SK-N-SH (cell line): ENCODE data around the gene NTRK3. TPM values are rescaled to one million over a fixed set of nuclear protein-coding genes. Genes with fewer than 3 reads are reported as not detected.

Experiments
- CTCF ChIA-PET: fragments of 300-600, 350-600 bp; formaldehyde crosslinking; extraction: SDS; loops from one replicate; lab custom pipeline; 2021; lab: Yijun Ruan, JAX
- POLR2A ChIA-PET: fragments of 350-600 bp; sonication (Branson Sonifier 250); formaldehyde crosslinking; extraction: SDS; loops from one replicate; lab custom pipeline; 2020; ENCODE audit warnings: antibody characterized with exemption, inconsistent platforms; lab: Yijun Ruan, JAX
- DNase-seq: peaks from one replicate; pipeline ENCODE4 v3.0.0; 2012
- H2AFZ ChIP-seq: fragments of 200-600 bp; sonication (generic); 2 replicates; pipeline ENCODE4 v1.8.1; 2016; ENCODE audit warnings: antibody characterized with exemption, mild to moderate bottlenecking, low read depth
- H3F3A ChIP-seq: fragments of 200-600 bp; sonication (generic); replicated peaks from 2 replicates; pipeline ENCODE3; 2016; ENCODE audit warnings: antibody characterized with exemption, mild to moderate bottlenecking; ENCODE audit not compliant: insufficient read depth
- H3K27ac ChIP-seq, 2 experiments: fragments of 200-500 bp in 1 of 2; fragments of 200-600 bp in 1 of 2; sonication (Bioruptor generic) in 1 of 2; sonication (generic), shearing (Covaris generic) in 1 of 2; 2 replicates each; pipeline versions ENCODE4 v1.5.1 to v1.6.1; 2014 to 2016; ENCODE audit warnings: low read depth in 2 of 2, inconsistent platforms in 1 of 2, low read length in 1 of 2, mild to moderate bottlenecking in 1 of 2, mixed read lengths in 1 of 2
- H3K27me3 ChIP-seq: fragments of 200-600 bp; sonication (generic), shearing (Covaris generic); 2 replicates; pipeline ENCODE4 v1.6.1; 2016; ENCODE audit warnings: mixed run types; ENCODE audit not compliant: insufficient read depth
- H3K36me3 ChIP-seq, 2 experiments: fragments of 200-500 bp in 1 of 2; fragments of 200-600 bp in 1 of 2; sonication (Bioruptor generic) in 1 of 2; sonication (generic) in 1 of 2; replicated peaks in 1 of 2; 2 replicates each; pipeline versions ENCODE3 to v1.5.1; 2014 to 2016; ENCODE audit warnings: low read length in 1 of 2, mild to moderate bottlenecking in 1 of 2; ENCODE audit not compliant: insufficient read depth in 2 of 2, control insufficient read depth in 1 of 2
- H3K4me1 ChIP-seq, 2 experiments: fragments of 200-500 bp in 1 of 2; fragments of 200-600 bp in 1 of 2; sonication (Bioruptor generic) in 1 of 2; sonication (generic), shearing (Covaris generic) in 1 of 2; 2 replicates each; pipeline versions ENCODE4 v1.5.1 to v1.6.1; 2014 to 2016; ENCODE audit warnings: low read depth in 1 of 2, low read length in 1 of 2, mixed run types in 1 of 2; ENCODE audit not compliant: insufficient read depth in 2 of 2, control insufficient read depth in 1 of 2
- H3K4me2 ChIP-seq: fragments of 200-600 bp; sonication (generic), shearing (Covaris generic); 2 replicates; pipeline ENCODE4 v1.6.1; 2017; ENCODE audit warnings: mixed run types
- H3K4me3 ChIP-seq, 2 experiments: fragments of 200-500 bp in 1 of 2; fragments of 200-600 bp in 1 of 2; sonication (Bioruptor generic) in 1 of 2; sonication (generic), shearing (Covaris generic) in 1 of 2; 2 replicates each; pipeline versions ENCODE4 v1.5.1 to v1.8.1; 2014 to 2016; ENCODE audit warnings: low read depth in 2 of 2, inconsistent platforms in 1 of 2, low read length in 1 of 2, mild to moderate bottlenecking in 1 of 2, mixed read lengths in 1 of 2, moderate library complexity in 1 of 2
- H3K79me2 ChIP-seq: fragments of 200-600 bp; sonication (generic); 2 replicates; pipeline ENCODE4 v1.8.1; 2017; ENCODE audit warnings: mild to moderate bottlenecking; ENCODE audit not compliant: insufficient read depth
- H3K9ac ChIP-seq: fragments of 200-600 bp; sonication (generic); 2 replicates; pipeline ENCODE4 v1.6.1; 2017; ENCODE audit warnings: mixed run types
- H3K9me2 ChIP-seq: fragments of 200-600 bp; sonication (generic); 2 replicates; pipeline ENCODE4 v1.6.1; 2017; ENCODE audit warnings: mixed run types
- H3K9me3 ChIP-seq: fragments of 200-600 bp; sonication (generic); 2 replicates; pipeline ENCODE4 v1.6.1; 2017; ENCODE audit warnings: mixed run types, mild to moderate bottlenecking, moderate library complexity
- H4K20me1 ChIP-seq: fragments of 200-600 bp; sonication (generic); 2 replicates; pipeline ENCODE4 v1.6.1; 2017; ENCODE audit warnings: mild to moderate bottlenecking, mixed run types; ENCODE audit not compliant: insufficient read depth
- EZH2phosphoT487 ChIP-seq: fragments of 200-600 bp; sonication (generic); IDR thresholded peaks from 2 replicates; pipeline ENCODE4 v1.6.1; 2017; ENCODE audit warnings: low read depth, mixed run types, mild to moderate bottlenecking, antibody characterized with exemption, moderate library complexity, borderline replicate concordance
- FOSL2 ChIP-seq: IDR thresholded peaks from 2 replicates; pipeline ENCODE4 v1.4.0; 2012; ENCODE audit warnings: low read depth, mild to moderate bottlenecking, moderate library complexity, borderline replicate concordance
- FOXJ3 ChIP-seq: sonication (generic); formaldehyde crosslinking; IDR thresholded peaks from 2 replicates; pipeline ENCODE4 v1.5.1; 2020; ENCODE audit warnings: mild to moderate bottlenecking, missing genetic modification reagents
- JUND ChIP-seq: IDR thresholded peaks from 2 replicates; pipeline ENCODE4 v1.4.0; 2012
- MEF2A ChIP-seq: IDR thresholded peaks from 2 replicates; pipeline ENCODE4 v1.4.0; 2012; ENCODE audit warnings: low read depth, borderline replicate concordance
- NRF1 ChIP-seq: IDR thresholded peaks from 2 replicates; pipeline ENCODE4 v1.6.1; 2012; ENCODE audit warnings: low read depth, mild to moderate bottlenecking, low read length
- POLR2AphosphoS5 ChIP-seq: IDR thresholded peaks from 2 replicates; pipeline ENCODE4 v1.6.1; 2012; ENCODE audit warnings: low read depth, low read length
- RAD21 ChIP-seq: IDR thresholded peaks from 2 replicates; pipeline ENCODE4 v1.6.1; 2012; ENCODE audit warnings: mild to moderate bottlenecking, low read length
- RCOR1 ChIP-seq: fragments of 150-350 bp; IDR thresholded peaks from 2 replicates; pipeline ENCODE4 v1.6.1; 2017; ENCODE audit warnings: antibody characterized with exemption, low read length
- REST ChIP-seq: IDR thresholded peaks from 2 replicates; pipeline ENCODE4 v1.6.1; 2012; ENCODE audit warnings: mild to moderate bottlenecking, low read depth, low read length, moderate library complexity
- RXRA ChIP-seq: IDR thresholded peaks from 2 replicates; pipeline ENCODE4 v1.4.0; 2012; ENCODE audit warnings: low read depth, mild to moderate bottlenecking, borderline replicate concordance
- SMC3 ChIP-seq: IDR thresholded peaks from 2 replicates; pipeline ENCODE4 v1.6.1; 2012; ENCODE audit warnings: low read depth, low read length, improper control_type of control experiment
- TAF1 ChIP-seq: IDR thresholded peaks from 2 replicates; pipeline ENCODE4 v1.6.1; 2012; ENCODE audit warnings: low read depth, mild to moderate bottlenecking, low read length, moderate library complexity, borderline replicate concordance
- TEAD4 ChIP-seq: IDR thresholded peaks from 2 replicates; pipeline ENCODE4 v1.4.0; 2012; ENCODE audit warnings: mild to moderate bottlenecking, borderline replicate concordance; ENCODE audit not compliant: insufficient read depth
- USF1 ChIP-seq: IDR thresholded peaks from 2 replicates; pipeline ENCODE4 v1.4.0; 2012; ENCODE audit warnings: low read depth, borderline replicate concordance
- ZBTB33 ChIP-seq: IDR thresholded peaks from 2 replicates; pipeline ENCODE4 v1.4.0; 2012; ENCODE audit warnings: low read depth, borderline replicate concordance
- WGBS: methylation state at CpG from one replicate; pipeline ENCODE4 v1.1.6; 2017; ENCODE audit warnings: low lambda C conversion rate; 5-methylcytosine and 5-hydroxymethylcytosine counted together
- polyA plus RNA-seq, 3 experiments: library from polyadenylated mRNA; depleted of rRNA; stranded (reverse); fragments of >200 nt; gene quantifications; 2 replicates each; pipeline ENCODE4 v1.2.3, GENCODE V29; 2012
- TF ChIP-seq, protein P1 (sequence below): fragments of 150-350 bp; IDR thresholded peaks from 2 replicates; pipeline ENCODE4 v1.6.1; 2017; ENCODE audit warnings: antibody characterized with exemption, low read length, low read depth, borderline replicate concordance
- TF ChIP-seq, protein P2 (sequence below): IDR thresholded peaks from 2 replicates; pipeline ENCODE4; 2012
- TF ChIP-seq, protein P3 (sequence below): fragments of 200-600 bp; sonication (generic); IDR thresholded peaks from 2 replicates; pipeline ENCODE4 v1.6.1; 2017; ENCODE audit warnings: antibody characterized with exemption, mild to moderate bottlenecking, moderate library complexity
- TF ChIP-seq, protein P4 (sequence below): IDR thresholded peaks from 2 replicates; pipeline ENCODE4 v1.4.0; 2012; ENCODE audit warnings: low read depth

Gene NTRK3
- polyA plus RNA-seq, 1 of the 3 experiments (the other 2 are of a cell fraction) = 2.6 TPM

GRCh38 chr15:87902772-87903426, 353.6 kb downstream of the NTRK3 start:
- Histone ChIP-seq H3K4me1 (no peaks in the 10 kb centered on the region), H3K27me3 (no peaks in the 10 kb centered on the region), H3K27ac (no peak overlapping the region), H4K20me1 (no peaks in the 10 kb centered on the region), H3K9me2 (no peaks in the 10 kb centered on the region), H2AFZ (no peak overlapping the region), H3K36me3 (no peaks in the 10 kb centered on the region), H3K4me2 (no peak overlapping the region), H3K9ac (no peak overlapping the region), H3K4me3 (no peak overlapping the region), H3F3A (no peaks in the 10 kb centered on the region), H3K79me2 (no peaks in the 10 kb centered on the region), H3K9me3 (no peaks in the 10 kb centered on the region)
- 56% methylated on average over 10 of the region's 10 CpGs for WGBS
- TF ChIP-seq SMC3 (no peak), FOSL2 (no peak), EZH2phosphoT487 (no peak), NRF1 (no peak), ZBTB33 (no peak), JUND (no peak), FOXJ3 (no peak), RXRA (no peak), POLR2AphosphoS5 (no peak), USF1 (no peak), TAF1 (no peak), REST (no peak), TEAD4 (no peak), MEF2A (no peak), RCOR1 (no peak), RAD21 (no peak)
- TF ChIP-seq, protein P1, sequence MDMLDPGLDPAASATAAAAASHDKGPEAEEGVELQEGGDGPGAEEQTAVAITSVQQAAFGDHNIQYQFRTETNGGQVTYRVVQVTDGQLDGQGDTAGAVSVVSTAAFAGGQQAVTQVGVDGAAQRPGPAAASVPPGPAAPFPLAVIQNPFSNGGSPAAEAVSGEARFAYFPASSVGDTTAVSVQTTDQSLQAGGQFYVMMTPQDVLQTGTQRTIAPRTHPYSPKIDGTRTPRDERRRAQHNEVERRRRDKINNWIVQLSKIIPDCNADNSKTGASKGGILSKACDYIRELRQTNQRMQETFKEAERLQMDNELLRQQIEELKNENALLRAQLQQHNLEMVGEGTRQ = no peak
- TF ChIP-seq, protein P2, sequence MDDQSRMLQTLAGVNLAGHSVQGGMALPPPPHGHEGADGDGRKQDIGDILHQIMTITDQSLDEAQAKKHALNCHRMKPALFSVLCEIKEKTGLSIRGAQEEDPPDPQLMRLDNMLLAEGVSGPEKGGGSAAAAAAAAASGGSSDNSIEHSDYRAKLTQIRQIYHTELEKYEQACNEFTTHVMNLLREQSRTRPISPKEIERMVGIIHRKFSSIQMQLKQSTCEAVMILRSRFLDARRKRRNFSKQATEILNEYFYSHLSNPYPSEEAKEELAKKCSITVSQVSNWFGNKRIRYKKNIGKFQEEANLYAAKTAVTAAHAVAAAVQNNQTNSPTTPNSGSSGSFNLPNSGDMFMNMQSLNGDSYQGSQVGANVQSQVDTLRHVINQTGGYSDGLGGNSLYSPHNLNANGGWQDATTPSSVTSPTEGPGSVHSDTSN = no peak
- TF ChIP-seq, protein P3, sequence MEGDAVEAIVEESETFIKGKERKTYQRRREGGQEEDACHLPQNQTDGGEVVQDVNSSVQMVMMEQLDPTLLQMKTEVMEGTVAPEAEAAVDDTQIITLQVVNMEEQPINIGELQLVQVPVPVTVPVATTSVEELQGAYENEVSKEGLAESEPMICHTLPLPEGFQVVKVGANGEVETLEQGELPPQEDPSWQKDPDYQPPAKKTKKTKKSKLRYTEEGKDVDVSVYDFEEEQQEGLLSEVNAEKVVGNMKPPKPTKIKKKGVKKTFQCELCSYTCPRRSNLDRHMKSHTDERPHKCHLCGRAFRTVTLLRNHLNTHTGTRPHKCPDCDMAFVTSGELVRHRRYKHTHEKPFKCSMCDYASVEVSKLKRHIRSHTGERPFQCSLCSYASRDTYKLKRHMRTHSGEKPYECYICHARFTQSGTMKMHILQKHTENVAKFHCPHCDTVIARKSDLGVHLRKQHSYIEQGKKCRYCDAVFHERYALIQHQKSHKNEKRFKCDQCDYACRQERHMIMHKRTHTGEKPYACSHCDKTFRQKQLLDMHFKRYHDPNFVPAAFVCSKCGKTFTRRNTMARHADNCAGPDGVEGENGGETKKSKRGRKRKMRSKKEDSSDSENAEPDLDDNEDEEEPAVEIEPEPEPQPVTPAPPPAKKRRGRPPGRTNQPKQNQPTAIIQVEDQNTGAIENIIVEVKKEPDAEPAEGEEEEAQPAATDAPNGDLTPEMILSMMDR = no peak
- TF ChIP-seq, protein P4, sequence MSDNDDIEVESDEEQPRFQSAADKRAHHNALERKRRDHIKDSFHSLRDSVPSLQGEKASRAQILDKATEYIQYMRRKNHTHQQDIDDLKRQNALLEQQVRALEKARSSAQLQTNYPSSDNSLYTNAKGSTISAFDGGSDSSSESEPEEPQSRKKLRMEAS = no peak
- no peak for DNase-seq
- ChIA-PET POLR2A (no interaction called here), CTCF (no interaction called here)
